ENCODE results near the gene MAST4.

Gene MAST4

DNA sequence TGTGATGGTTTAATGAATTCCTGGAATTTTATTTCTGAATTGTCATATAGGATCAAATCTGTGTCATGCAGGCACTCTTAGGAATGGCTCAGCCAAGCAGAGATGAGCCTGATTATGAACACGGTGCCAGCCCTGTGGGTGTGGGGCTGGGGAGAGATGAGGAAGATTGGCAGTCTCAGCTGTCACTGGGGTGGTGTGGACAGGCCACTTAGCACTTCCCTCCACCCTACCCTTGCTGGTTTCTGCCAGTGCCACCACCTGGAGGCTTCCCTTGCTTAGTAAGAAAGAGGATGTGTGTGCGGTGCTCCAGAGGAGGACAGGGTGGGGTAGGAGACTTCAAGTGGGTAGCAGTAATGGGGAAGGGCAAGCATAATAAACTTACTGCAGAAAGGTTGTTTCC, 373.8 kb downstream of the MAST4 start:
- DNase-seq, result no peak

DNA sequence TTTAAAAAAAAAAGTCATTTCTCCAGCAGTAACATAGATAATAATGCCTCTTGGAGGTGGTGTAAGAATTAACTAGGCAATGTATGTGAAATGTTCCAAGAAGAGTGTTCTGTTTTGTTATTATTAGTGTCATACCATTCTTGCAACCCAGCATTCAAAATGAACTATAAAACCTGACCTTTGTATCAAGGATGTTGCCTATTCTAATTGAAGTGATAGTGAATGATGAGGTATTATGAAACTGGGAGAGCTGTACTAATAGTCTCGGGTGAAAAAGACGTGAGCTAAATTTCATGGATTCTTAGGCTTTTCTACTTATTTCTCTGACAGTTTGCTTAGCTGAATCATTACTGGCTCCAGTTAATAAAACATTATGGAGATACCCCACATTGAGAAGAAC, 375.8 kb downstream of the MAST4 start:
- no peak for DNase-seq

DNA sequence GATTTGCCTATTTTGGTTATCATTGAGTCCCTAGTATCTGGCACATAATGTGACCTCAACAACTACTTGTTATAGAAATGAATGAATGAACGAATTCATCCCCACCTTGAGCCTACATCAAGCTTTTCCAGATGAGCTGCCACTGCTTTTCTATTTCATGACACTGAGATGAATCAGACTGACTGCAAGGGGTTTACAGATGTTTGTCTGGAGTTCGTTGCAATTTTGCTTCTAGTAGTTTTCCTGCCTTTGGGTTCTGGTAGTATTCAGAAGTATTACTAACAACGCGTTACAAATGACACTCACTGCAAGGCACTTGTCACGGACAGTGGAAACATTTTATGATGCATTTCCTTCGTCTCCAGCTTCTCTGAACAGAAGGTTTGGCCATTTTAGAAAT, 378.1 kb downstream of the MAST4 start:
- DNase-seq, result no peak

DNA sequence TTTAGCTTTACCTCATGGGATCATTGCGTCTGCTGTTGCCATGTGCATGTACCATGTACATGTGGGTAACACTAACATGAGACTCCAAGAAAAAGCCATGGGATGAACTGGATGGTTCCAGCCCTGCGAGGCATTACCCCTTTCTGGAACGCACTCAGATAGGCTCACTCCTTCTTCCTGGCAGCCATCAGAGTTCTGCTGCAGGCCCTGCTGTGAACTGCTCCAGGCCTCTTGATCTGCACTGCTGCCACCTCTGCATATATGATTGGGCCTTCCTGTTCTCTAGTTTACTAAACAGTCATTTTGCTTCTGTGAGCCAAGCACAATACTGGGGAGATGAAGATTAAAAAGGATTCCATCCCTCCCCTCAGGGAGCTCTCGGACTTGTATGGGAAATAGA, 379.9 kb downstream of the MAST4 start:
- DNase-seq, result no peak

DNA sequence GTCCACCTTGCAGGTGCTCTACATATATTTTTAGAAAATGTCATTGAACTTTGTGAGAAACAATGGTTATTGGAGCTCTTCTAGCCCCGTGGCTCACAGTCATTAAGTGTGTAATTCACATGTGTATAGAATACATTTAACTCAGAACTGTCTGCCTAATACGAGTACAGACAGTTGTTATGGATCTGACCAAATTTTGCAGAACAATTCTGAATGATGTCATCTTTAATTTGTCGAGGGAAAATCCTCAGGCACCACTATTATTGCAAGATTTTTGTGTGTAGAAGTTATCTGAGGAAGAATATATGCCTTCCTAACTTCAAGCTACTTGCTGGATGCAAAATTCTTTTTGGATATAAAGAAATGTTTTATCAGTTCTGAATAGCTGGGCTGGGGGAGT, 383.5 kb downstream of the MAST4 start:
- no peak for DNase-seq

DNA sequence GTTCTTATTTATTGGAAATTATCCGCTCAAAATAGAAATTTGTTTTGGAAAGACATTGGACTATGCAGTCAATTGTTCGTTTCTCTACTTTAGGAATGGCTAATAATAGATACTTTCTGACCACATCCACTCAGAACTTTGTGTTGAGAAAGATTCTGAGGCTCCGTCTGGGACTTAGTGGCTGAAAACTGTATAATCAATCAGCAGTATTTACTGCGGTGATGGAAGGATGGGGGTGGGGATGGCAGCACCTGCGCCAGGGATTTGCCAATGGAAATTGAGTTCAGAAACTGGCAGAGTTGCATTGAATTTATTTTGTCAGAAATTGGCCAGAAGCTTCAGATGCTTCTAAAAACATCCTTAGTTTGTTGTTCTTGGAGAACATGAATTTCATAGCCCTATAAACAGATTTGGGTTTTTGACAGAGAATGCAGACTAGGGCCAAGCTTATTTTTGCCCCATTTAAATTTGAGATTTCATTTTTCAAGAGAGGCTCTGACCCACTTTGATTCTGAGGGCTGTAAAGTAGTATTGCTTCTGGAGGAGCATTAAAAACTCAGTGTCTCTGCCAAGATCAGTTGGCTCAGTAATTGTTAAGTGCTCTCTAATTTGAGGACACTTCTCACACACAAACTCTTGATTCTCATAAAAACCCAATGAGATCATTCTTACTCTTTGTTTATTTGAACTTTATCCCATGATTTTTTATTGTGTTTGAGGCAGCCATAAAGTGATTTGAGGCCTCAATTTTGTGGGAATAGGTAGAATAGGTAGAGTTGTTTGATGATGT, 385.3 kb downstream of the MAST4 start:
- no peak for DNase-seq

DNA sequence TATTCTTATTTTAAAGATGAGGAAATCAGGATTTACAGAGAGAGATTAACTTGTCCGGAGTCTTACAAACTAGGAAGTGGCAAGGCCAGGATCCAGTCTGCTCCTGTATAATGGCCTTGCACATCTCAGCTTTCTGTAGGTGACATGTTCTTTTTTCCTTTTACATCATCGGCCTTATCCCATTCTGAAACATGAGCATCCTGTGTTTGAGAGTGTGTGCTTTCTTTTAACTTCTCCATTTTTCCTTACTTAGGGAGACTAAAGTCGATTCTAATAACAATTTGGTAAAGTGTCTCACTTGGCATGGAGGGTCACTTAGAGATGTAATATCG, 385.8 kb downstream of the MAST4 start:
- no peak for DNase-seq

DNA sequence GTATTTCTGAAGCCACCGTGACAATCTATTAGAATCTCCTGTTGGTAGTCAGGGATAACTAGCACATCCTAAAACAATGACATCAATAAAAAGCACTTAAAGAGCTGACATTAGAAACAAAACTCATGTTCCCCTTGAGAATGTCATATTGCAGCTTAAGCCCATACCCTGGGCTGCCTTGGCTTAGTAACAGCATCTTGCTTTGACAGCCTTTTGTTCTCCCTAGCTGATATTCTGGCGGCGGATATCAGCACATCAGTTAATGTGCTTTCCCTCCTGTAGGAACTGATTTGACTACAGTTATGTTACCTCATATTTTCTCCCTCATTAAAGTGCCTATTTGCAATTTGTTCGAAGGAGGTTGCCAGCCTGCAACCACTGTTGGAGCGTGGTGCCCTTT, 386.3 kb downstream of the MAST4 start:
- DNase-seq, result no peak

DNA sequence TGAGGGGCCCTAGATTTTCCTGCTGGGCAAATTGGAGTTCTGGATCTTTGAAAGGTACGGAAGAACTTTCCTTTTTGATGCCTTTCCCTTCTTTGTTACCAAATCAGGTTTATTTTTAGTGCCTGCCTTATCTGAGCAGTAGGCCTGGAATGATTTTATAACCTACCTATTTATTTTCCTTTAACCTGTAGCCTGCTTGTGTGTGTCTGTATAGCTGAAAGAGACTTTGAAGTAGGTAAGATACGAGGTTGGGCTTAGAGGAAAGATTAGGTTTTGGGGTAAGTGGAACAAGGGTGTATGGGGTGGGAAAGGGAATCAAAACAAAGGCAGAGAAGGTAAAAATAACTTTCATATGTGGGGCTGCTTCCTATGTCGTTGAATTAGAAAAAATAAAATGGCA, 389.2 kb downstream of the MAST4 start:
- no peak for DNase-seq

DNA sequence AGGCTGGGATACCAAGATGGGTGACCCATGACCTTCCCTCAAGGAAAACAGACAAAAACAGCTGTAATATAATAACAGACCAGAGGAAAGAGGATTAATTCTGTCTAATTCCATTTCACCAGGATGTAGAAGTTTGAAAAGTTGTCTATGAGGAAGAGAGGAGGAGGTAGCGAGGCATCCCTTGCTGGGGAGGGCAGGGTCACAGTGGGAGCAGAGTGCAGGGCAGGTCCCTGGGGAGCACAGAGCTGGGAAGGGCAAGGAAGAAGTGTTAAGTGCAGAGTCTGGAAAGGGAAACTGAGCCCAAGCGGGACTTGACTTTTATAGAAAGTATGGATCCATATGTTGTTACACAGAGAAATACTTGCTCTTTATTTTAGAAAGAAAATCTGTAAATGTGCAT, 389.8 kb downstream of the MAST4 start:
- DNase-seq, result no peak

DNA sequence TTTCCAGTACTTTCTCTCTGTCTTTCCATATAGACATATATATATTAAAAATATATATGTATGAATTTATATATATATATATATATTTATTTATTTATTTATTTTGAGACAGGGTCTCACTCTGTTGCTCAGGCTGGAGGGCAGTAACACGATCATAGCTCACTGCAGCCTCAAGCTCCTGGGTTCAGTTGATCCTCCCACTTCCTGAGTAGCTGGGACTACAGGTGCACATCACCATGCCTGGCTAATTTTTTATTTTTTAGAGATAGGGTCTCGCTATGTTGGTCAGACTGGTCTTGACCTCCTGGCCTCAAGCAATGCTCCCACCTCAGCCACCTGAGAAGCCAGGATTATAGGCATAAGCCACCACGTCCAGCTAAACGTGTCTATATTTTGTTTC, 390.3 kb downstream of the MAST4 start:
- no peak for DNase-seq

DNA sequence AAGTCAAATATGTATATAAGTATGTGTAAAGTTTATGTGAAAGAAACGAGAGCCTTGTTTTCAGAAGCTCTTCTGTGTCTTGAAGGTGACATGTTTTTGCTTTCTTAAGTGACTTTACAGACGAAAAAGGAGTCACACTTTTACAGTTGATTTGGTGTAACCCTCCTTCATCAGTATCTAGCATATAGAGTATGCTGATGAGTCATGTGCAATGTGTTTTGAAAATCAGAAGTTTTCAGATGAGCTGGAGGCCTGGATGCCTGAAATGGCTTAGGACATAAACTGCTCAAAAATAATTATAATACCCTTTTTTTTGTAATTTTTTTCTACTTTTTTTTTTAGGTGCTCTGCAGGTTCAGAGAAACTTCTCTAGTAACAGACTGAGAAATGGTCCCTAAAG, 390.9 kb downstream of the MAST4 start:
- DNase-seq, result no peak

DNA sequence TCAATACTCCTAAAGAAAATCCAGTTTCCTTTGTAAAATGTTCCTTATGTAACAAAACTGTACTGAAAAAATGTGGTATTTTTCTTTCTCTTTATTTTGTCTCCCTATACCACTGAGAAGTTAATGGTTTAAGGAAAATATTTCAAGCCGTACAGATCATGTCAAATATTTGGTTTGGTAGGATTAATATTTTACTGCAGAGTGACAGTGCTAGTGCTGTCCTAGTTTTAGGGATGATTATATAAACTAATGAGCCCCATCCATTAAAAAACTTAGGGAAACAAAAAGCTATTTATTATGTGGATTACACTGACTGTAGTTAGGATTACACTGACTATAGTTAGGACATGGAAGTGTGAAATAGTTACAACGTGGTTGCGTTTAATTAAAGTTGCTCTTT, 391.3 kb downstream of the MAST4 start:
- DNase-seq, result no peak

DNA sequence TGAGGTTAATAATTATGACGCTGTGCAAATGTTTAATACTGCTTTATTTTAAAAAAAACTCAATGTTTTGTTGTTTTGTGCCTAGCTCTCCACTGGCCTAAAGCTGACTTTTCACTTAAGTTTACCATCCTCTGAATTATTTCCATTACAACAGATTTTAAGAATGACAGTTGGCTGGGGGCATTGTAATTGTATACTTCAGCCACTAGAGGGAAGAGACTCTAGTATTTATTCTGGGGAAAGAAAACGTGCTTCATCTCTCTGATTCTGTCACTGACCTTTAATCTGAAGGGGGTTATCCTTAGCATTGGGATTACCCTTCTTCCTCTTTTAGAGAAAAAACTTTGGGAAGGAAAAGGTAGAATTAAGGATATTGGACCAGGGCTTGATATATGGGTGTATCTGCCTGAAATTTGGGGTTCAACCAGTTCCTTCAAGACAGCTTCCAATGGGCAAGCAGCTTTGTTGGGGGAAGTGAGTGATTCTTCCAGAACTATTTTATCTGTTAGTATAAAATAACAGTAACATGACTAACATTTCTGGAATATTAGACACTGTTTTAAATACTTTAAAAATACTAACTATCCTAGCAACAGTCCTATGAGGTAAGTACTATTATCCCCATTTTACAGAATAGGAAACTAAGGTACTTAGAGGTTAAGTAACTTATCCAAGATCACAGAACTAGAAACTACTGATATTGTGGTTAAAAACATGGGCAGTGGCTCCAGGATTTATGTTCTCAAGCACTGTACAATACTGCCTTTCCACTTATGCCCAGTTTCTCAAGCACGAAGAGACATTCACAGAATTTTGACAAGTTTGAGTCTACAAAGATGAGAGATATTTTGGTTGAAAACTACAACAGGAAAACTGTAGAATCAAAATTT, 392.0 kb downstream of the MAST4 start:
- DNase-seq, result no peak

DNA sequence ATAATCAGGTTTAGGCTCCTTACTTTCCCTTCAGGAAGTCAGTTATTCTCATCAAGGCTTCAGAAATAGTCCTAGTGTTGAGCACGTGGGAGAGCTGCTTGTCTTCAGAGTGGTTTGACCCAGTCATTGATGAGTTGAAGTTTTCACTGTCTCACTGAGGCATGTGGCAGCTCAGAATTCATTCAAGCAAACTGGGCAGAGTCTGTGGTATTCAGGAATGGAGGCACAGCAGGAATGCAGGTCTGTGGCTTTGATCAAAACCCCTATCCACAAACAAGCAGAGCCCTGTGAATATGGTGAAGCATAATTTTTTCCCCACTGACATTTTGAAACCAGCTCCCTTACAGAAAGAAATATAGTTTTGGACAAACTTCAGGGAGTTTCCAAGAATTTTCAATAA, 393.1 kb downstream of the MAST4 start:
- no peak for DNase-seq

DNA sequence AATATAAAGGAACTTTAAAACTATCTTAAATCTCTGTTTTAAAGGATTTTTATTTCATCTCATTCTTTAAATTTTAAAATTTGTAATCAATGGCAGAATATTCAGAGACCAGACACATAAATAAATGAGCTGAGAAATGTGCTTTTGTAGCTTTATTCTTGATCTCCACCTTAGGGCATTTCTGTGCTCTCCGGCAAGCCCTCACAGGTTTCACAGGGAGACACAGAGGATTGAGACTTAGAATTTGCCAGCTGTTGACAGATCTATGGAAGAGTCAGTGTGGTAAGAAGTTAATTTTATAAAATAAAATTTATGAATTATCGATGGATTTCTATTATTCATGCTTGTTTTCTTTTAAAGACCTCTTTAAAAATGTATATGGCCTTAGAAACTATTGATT, 393.6 kb downstream of the MAST4 start:
- DNase-seq, result no peak

DNA sequence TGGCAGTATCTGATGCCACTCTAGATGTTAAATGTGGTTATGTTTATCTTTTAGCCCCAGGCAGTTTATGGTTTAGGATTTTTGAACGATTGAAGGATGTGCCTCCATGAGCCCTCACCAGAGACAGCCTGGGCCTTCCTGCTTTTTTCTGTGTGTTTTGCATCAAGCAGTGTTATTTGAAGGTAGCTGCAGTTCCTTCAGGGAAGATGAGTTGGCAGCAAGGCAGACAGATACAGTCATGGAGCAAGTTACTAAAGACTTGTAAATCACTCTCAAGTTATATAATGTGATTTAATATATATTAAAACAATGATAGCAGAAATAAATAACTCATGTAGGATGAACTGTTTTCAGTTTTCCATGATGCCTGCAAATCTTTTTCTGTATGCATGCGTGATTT, 395.6 kb downstream of the MAST4 start:
- DNase-seq, result no peak

DNA sequence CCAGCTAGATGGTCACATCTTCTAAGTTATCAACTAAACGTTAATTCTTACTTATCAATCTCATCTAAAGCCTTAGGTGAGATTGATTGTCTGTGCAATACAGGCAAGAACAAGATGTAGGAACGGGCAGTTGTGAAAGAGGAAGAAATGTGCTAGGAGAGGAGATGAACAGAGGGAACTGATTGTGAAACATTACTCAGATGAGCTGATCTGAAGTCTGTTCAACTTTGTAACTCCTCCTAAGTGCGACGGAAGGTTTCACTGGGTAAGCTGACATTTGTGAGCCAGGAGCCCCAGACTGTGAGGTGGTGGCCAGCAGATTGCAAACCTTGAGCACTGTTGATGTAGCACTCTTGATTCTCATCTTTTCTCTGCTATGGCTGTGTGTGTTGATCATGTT, 396.4 kb downstream of the MAST4 start:
- DNase-seq, result no peak

DNA sequence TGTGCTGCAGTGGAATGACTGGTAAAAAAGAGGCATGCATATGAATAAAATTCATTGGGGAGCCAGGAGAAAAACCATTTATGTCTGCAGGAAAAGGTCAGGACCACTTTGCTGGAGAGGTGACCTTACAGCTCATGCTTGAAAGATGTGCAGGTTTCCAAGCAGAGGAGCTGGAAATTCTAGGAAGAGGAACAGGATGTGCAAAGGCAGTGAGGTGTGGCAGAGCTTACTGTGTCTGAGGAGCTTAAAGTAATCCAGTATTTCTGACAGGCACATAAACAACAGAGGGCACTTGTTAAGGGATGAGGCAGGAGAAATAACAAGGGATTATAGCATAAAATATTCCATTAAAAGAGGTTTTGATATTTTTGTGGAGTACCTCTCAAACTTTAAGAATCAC, 397.3 kb downstream of the MAST4 start:
- no peak for DNase-seq

DNA sequence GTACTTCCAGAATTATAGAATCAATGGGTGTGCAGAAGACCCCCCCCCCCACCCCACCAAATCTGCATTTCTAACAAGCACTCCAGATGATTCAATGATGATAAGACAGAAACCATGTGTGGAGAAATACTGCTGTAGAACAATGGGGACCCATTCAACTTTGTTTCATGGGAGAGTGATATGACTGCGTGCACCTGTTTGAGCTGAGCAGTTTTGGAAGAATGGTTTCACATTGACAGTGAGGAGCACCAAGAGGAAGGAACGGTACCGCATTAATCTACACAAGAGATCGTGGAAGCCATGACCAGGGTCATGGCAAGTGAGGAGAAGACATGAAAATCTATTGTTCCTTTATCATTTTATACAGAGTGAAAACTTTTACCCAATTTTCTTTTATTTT, 397.7 kb downstream of the MAST4 start:
- DNase-seq, result no peak

DNA sequence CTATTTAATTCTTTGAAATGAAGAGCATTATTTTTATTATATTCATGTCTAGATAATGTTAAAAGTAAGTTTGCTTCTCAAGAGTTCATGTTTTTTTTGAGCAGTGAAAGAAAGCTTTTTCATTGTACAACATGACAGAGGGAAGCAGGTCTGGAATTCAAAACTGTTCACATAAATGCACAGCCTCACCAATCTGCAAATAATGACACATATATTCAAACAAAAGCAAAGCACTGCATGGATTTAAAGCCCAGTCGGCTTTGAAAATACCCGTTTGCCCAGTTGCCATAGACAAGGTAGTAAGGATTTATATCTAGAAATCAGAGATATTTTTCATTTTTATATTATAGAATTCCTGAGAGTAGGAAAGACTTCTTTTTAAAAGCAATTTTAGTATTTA, 398.6 kb downstream of the MAST4 start:
- DNase-seq, result no peak

DNA sequence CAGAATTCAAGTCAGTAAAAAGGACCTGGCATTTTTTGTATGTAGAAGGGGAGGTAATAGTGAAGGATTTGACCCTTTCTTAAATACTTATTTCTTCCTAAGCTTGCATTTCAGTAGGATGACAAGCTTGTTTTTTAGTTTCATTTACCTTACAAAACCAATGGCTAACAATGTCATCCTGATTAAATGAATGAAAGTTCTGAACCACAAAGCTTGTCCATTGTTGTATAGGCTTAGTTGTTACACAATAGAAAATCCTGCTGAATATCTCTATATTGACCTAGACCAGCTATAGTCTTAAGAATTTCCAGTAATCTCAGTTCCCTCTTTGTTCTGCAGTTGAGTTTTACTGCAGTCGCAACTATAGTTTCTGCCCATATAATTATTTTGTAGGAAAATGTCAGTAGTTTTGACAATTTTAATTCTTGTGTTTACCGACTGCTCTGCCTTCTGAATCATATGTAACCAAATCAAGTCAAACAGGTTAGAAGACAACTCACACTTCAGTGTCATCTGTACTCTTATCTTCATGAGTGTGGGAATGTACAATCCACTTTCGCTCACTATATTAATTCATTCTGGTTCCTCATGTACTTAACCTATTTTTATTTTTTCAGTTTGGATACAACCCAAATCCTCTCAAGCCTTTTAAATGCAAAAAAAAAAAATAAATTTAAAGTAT, 404.7 kb downstream of the MAST4 start:
- DNase-seq, result no peak

DNA sequence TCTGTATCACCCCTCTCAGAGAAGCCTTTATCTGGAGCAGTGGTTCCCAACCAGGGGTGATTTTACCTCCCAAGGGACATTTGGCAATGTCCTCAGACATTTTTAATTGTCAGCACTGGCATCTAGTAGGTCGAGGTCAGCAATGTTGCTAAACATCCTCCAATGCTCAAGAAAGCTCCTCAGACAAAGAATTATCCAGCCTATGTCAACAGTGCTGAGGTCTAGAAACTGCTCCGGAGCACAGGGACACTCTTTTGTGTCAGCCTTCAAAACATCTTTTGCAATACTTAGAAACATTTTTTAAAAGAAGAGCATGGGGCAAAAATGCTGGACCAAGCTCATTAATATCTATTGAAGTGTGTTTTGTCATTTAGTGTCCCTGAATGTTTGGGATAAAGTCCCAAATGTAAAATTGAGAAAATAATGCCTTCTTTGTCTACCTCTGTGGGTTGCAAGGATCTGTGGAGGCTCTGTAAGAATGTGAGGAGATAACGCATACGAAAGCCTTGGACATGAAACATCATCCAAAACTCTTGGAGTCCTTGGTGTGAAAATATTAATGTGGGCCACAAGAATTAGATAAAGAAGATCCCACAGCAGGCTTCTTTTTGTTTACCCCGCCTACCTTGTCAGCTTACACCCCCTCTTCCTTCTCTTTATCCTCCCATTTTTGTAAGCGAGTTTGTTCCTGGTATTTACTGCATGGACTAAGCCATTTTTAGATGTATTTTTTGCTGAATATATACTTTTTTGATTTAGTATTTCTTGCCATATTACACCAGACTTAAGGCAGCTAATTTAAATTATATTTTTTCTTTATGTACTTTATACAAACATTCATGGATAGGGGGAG, 406.9 kb downstream of the MAST4 start:
- DNase-seq, result no peak

Measured in stimulated activated CD4-positive, alpha-beta T cell treated with anti-CD3 and anti-CD28 coated beads, Interleukin-2, amount 100 ng/mL, for 48 hours (primary cell).